Measurements from ENCODE around the gene ITGA8.

ITGA8 gene

GRCh38 chr10:15504101-15504840, 215.5 kb downstream of the ITGA8 start:
- no peak for TF ChIP-seq CTCF (IDR thresholded peaks at IDR 0.05; ENCODE audit: control extremely low read depth, extremely low read depth, low read depth, missing control alignments)
- peak; percentile 17 for DNase-seq (ENCODE audit: extremely low spot score)
- ChIA-PET POLR2A (no interaction called here), CTCF (no interaction called here)

GRCh38 chr10:15494850-15495506, 224.7 kb downstream of the ITGA8 start:
- ChIA-PET CTCF (interaction anchor here (1.0 to 1.3 kb wide), 2 partner anchors 18 to 20 kb away, joined by 3 to 4 read pairs; no protein-coding TSS in a partner anchor), POLR2A (no interaction called here)
- no peak for DNase-seq (ENCODE audit: extremely low spot score)
- TF ChIP-seq CTCF (IDR thresholded peaks at IDR 0.05; ENCODE audit: control extremely low read depth, extremely low read depth, low read depth, missing control alignments): no peak

GRCh38 chr10:15491856-15492642, 227.7 kb downstream of the ITGA8 start:
- POLR2A ChIA-PET: no interaction called here
- no peak for TF ChIP-seq CTCF (IDR thresholded peaks at IDR 0.05; ENCODE audit: control extremely low read depth, extremely low read depth, low read depth, missing control alignments)
- CTCF ChIA-PET: no interaction called here
- no peak for DNase-seq (ENCODE audit: extremely low spot score)

GRCh38 chr10:15489431-15489830, 230.3 kb downstream of the ITGA8 start:
- POLR2A ChIA-PET: no interaction called here
- CTCF ChIA-PET: interaction anchor here (0.8 kb wide), 1 partner anchor 10 kb away, joined by 3 read pairs; no protein-coding TSS in a partner anchor
- no peak for TF ChIP-seq CTCF (IDR thresholded peaks at IDR 0.05; ENCODE audit: control extremely low read depth, extremely low read depth, low read depth, missing control alignments)
- no peak for DNase-seq (ENCODE audit: extremely low spot score)

- CTCF ChIA-PET: interaction anchor here (2.1 kb wide), 1 partner anchor 12 kb away, joined by 6 read pairs; no protein-coding TSS in a partner anchor
- no peak for TF ChIP-seq CTCF (IDR thresholded peaks at IDR 0.05; ENCODE audit: control extremely low read depth, extremely low read depth, low read depth, missing control alignments)
- no peak for DNase-seq (ENCODE audit: extremely low spot score)
- POLR2A ChIA-PET: no interaction called here
Observed at GRCh38 chr10:15487376-15487775, 232.3 kb downstream of the ITGA8 start.

GRCh38 chr10:15486404-15486803, 233.3 kb downstream of the ITGA8 start:
- ChIA-PET CTCF (interaction anchor here (1.4 to 2.1 kb wide), 2 partner anchors 11 to 20 kb away, joined by 3 to 6 read pairs; no protein-coding TSS in a partner anchor), POLR2A (no interaction called here)
- no peak for DNase-seq (ENCODE audit: extremely low spot score)
- no peak for TF ChIP-seq CTCF (IDR thresholded peaks at IDR 0.05; ENCODE audit: control extremely low read depth, extremely low read depth, low read depth, missing control alignments)
